Stomach smooth muscle (tissue), 2 donors: ENCODE measurements around the gene CUL5.

Source experiments
- H3K27ac ChIP-seq: one replicate; pipeline ENCODE4 v1.7.0; 2013; ENCODE audit warnings: mild to moderate bottlenecking, low read length, inconsistent platforms
- H3K27me3 ChIP-seq, 2 donors: one replicate each; pipeline ENCODE4 v1.7.0; 2013; ENCODE audit warnings: low read length in 2 of 2; ENCODE audit not compliant: insufficient read depth in 2 of 2, control insufficient read depth in 1 of 2
- H3K36me3 ChIP-seq, 2 donors: one replicate each; pipeline ENCODE4 v1.7.0; 2013; ENCODE audit warnings: low read length in 2 of 2; ENCODE audit not compliant: control insufficient read depth in 2 of 2, insufficient read depth in 2 of 2
- H3K4me1 ChIP-seq: one replicate; pipeline ENCODE4 v1.7.0; 2013; ENCODE audit warnings: low read length; ENCODE audit not compliant: control insufficient read depth, insufficient read depth
- H3K4me3 ChIP-seq, 2 donors: one replicate each; pipeline ENCODE4 v1.7.0; 2013; ENCODE audit warnings: low read length in 2 of 2
- H3K9ac ChIP-seq, 2 donors: one replicate each; pipeline ENCODE4 v1.7.0; 2013; ENCODE audit warnings: low read length in 2 of 2, mild to moderate bottlenecking in 1 of 2
- H3K9me3 ChIP-seq, 2 donors: one replicate each; pipeline ENCODE4 v1.7.0; 2013; ENCODE audit warnings: low read length in 2 of 2; ENCODE audit not compliant: control insufficient read depth in 2 of 2
- donor health status: healthy.
- donor health status: Pancreatic carcinoma.

Gene CUL5

DNA sequence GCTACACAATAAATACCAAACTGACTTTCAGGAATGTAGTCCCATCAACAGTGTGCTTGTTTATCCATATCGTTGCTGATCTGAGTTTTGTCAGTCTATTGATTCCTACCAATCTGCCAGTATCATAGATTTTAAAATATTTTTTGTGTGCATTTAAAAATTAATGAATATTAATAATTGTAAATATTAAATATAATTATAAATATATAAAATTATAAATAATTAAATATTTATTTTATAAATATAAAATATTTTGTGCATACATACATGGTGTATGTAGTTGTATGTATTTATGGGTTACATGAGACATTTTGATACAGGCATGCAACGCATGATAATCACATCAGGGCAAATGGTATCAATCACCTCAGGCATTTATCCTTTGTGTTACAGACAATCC, 53.6 kb downstream of the CUL5 start:
- peaks cover 10 to 31% of the 10 kb centered on the region in 2 donors for H3K36me3 ChIP-seq
- no peak overlapping the region for H3K4me3 ChIP-seq
- no peak overlapping the region for H3K9ac ChIP-seq

GRCh38 chr11:108063410-108063809, 54.7 kb downstream of the CUL5 start:
- Histone ChIP-seq H3K9ac (no peak overlapping the region), H3K27me3 (no peaks in the 10 kb centered on the region), H3K4me3 (no peak overlapping the region), H3K4me1 (no peaks in the 10 kb centered on the region), H3K36me3 (peaks cover 9 to 28% of the 10 kb centered on the region in 2 donors), H3K27ac (no peak overlapping the region), H3K9me3 (no peaks in the 10 kb centered on the region)

More for the DNA sequence above, 53.6 kb downstream of the CUL5 start:
- no peaks in the 10 kb centered on the region for H3K9me3 ChIP-seq
- no peak overlapping the region for H3K27ac ChIP-seq
- no peaks in the 10 kb centered on the region for H3K4me1 ChIP-seq
- H3K27me3 ChIP-seq = no peaks in the 10 kb centered on the region

- Histone ChIP-seq H3K9ac (no peak overlapping the region), H3K4me3 (no peak overlapping the region), H3K36me3 (peaks cover 7 to 17% of the 10 kb centered on the region in 2 donors), H3K9me3 (no peaks in the 10 kb centered on the region), H3K27ac (no peak overlapping the region), H3K4me1 (no peaks in the 10 kb centered on the region), H3K27me3 (no peaks in the 10 kb centered on the region)
These were observed 61.2 kb downstream of the CUL5 start for GRCh38 chr11:108069947-108070346.

GRCh38 chr11:108084811-108085210, 76.1 kb downstream of the CUL5 start:
- Histone ChIP-seq H3K27me3 (no peaks in the 10 kb centered on the region), H3K9me3 (no peaks in the 10 kb centered on the region), H3K4me3 (no peak overlapping the region), H3K36me3 (peaks cover 9 to 14% of the 10 kb centered on the region in 2 donors), H3K4me1 (no peaks in the 10 kb centered on the region), H3K9ac (no peak overlapping the region), H3K27ac (no peak overlapping the region)

GRCh38 chr11:108085672-108086071, 77.0 kb downstream of the CUL5 start:
- H3K4me3 ChIP-seq = no peak overlapping the region
- H3K9me3 ChIP-seq = no peaks in the 10 kb centered on the region
- H3K4me1 ChIP-seq = no peaks in the 10 kb centered on the region
- H3K36me3 ChIP-seq = peaks cover 7 to 14% of the 10 kb centered on the region in 2 donors
- no peak overlapping the region for H3K9ac ChIP-seq
- no peaks in the 10 kb centered on the region for H3K27me3 ChIP-seq
- H3K27ac ChIP-seq = no peak overlapping the region

- no peak overlapping the region for H3K27ac ChIP-seq
- H3K9ac ChIP-seq = no peak overlapping the region
- H3K4me1 ChIP-seq = no peaks in the 10 kb centered on the region
- peaks cover 9 to 22% of the 10 kb centered on the region in 2 donors for H3K36me3 ChIP-seq
- H3K9me3 ChIP-seq = no peaks in the 10 kb centered on the region
- H3K4me3 ChIP-seq = no peak overlapping the region
- H3K27me3 ChIP-seq = no peaks in the 10 kb centered on the region
These were observed 83.4 kb downstream of the CUL5 start for GRCh38 chr11:108092134-108092533.

GRCh38 chr11:108093128-108093904, 84.6 kb downstream of the CUL5 start:
- H3K36me3 ChIP-seq = peaks cover 9 to 22% of the 10 kb centered on the region in 2 donors
- H3K9ac ChIP-seq = no peak overlapping the region
- H3K4me1 ChIP-seq = no peaks in the 10 kb centered on the region
- no peak overlapping the region for H3K27ac ChIP-seq
- H3K4me3 ChIP-seq = no peak overlapping the region
- no peaks in the 10 kb centered on the region for H3K27me3 ChIP-seq
- no peaks in the 10 kb centered on the region for H3K9me3 ChIP-seq

- Histone ChIP-seq H3K27ac (no peak overlapping the region), H3K9me3 (no peaks in the 10 kb centered on the region), H3K4me3 (no peak overlapping the region), H3K27me3 (no peaks in the 10 kb centered on the region), H3K4me1 (no peaks in the 10 kb centered on the region), H3K9ac (no peak overlapping the region), H3K36me3 (peaks cover 12 to 14% of the 10 kb centered on the region in 2 donors)
These were observed 88.5 kb downstream of the CUL5 start for GRCh38 chr11:108097179-108097578.

GRCh38 chr11:108101090-108101775, 92.5 kb downstream of the CUL5 start:
- Histone ChIP-seq H3K27me3 (no peaks in the 10 kb centered on the region), H3K4me1 (no peaks in the 10 kb centered on the region), H3K27ac (no peak overlapping the region), H3K9ac (no peak overlapping the region), H3K4me3 (no peak overlapping the region), H3K9me3 (no peaks in the 10 kb centered on the region), H3K36me3 (peaks cover 14 to 20% of the 10 kb centered on the region in 2 donors)

GRCh38 chr11:108111126-108111525, 102.4 kb downstream of the CUL5 start:
- Histone ChIP-seq H3K4me3 (no peak overlapping the region), H3K36me3 (peaks cover 0 to 3% of the 10 kb centered on the region in 2 donors), H3K4me1 (peaks cover 12% of the 10 kb centered on the region), H3K27ac (no peak overlapping the region), H3K9me3 (no peaks in the 10 kb centered on the region), H3K9ac (no peak overlapping the region), H3K27me3 (no peaks in the 10 kb centered on the region)

GRCh38 chr11:108112057-108112456, 103.4 kb downstream of the CUL5 start:
- H3K27ac ChIP-seq = no peak overlapping the region
- peaks cover 0 to 3% of the 10 kb centered on the region in 2 donors for H3K36me3 ChIP-seq
- H3K4me1 ChIP-seq = peaks cover 14% of the 10 kb centered on the region
- no peaks in the 10 kb centered on the region for H3K27me3 ChIP-seq
- H3K4me3 ChIP-seq = no peak overlapping the region
- no peaks in the 10 kb centered on the region for H3K9me3 ChIP-seq
- H3K9ac ChIP-seq = no peak overlapping the region
